ENCODE results near the gene C3. TPM values are rescaled to one million over a fixed set of nuclear protein-coding genes. Genes with fewer than 3 reads are reported as not detected.
"Not testable (repeated sequence)": the region's sequence is repeated elsewhere in the genome, so short reads cannot be mapped to it uniquely, and the experiment has no call there.

Gene C3
- total RNA-seq, 1 experiment from 2014 or later, result 13.4 TPM

GRCh38 chr19:6685962-6686627 is 34.4 kb downstream of the C3 start:
- DNase-seq, result no peak
- H3K4me3 ChIP-seq (ENCODE audit: insufficient read depth, low read depth, low read length), result no peak overlapping the region
- H3K36me3 ChIP-seq (replicated peaks; ENCODE audit: control insufficient read depth, insufficient read depth, low read length), result no peaks in the 10 kb centered on the region; the same call in none of the 2 replicates
- H3K27me3 ChIP-seq (ENCODE audit: control insufficient read depth, insufficient read depth, low read length), result no peaks in the 10 kb centered on the region

DNA sequence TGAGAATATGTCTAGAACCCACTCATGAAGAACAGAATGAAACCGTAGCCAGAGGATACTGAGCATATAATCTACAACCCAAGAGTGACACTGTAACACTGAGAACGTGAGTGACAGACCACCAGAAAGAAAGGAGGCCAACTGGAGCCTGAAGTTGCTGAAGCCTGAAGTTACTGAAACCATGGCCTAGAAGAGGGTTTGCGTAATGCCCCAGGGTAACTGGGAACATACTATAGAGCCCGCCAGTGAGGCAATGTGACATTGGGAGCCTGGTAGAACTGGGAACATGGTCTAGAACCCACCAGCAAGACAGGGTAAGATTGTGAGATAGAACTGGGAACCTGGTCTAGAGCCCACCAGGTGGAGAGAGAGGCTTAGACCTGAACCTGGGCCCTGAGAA is 35.0 kb downstream of the C3 start:
- no peak for DNase-seq
- no peaks in the 10 kb centered on the region for H3K27me3 ChIP-seq (ENCODE audit: control insufficient read depth, insufficient read depth, low read length)
- no peak overlapping the region for H3K4me3 ChIP-seq (ENCODE audit: insufficient read depth, low read depth, low read length)
- H3K36me3 ChIP-seq (replicated peaks; ENCODE audit: control insufficient read depth, insufficient read depth, low read length), result no peaks in the 10 kb centered on the region; the same call in none of the 2 replicates

DNA sequence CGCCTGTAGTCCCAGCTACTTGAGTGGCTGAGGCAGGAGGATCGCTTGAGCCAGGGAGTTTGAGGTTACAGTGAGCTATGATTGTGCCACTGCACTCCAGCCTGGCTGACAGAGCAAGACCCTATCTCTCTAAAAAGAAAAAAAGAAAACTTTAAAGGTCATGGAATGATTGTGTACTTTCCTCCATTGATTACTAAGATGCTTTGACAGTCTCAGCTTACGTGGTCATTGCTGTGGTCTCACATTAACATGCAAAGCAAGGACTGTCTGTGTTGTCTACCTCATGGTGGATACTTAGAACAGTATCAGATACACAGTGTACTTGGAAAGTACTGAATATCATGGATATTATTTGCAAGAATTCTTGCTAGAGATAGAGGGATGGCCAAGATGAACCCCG is 36.5 kb downstream of the C3 start:
- Histone ChIP-seq H3K36me3 (replicated peaks; ENCODE audit: control insufficient read depth, insufficient read depth, low read length) (no peaks in the 10 kb centered on the region; the same call in none of the 2 replicates), H3K4me3 (ENCODE audit: insufficient read depth, low read depth, low read length) (no peak overlapping the region), H3K27me3 (ENCODE audit: control insufficient read depth, insufficient read depth, low read length) (no peaks in the 10 kb centered on the region)
- no peak for DNase-seq

DNA sequence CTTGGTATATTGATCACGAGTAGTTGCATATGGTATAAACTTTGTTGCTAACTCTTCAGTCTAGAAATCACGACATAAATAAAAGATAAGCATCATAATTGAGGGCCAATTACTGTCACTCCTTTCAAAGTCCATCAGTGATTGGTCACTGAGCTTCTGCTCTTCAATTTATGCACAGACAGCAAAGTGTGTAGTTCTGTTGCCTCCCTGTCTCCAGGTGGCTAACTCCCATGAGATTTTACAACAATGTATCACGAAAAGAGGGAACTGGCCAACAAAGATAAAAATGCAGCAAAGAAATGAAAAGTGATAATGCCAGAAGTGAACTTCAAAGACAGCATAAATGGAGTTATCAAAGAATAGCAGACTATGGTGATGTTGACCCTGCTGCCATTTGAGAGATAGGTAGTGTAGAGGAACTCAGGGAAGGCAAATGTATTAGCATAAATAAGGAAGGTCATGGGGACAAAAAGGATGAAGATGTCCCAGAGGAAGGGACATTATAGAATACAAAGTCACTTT is 37.8 kb downstream of the C3 start:
- no peak for DNase-seq
- H3K27me3 ChIP-seq (ENCODE audit: control insufficient read depth, insufficient read depth, low read length), result no peaks in the 10 kb centered on the region
- no peak overlapping the region for H3K4me3 ChIP-seq (ENCODE audit: insufficient read depth, low read depth, low read length)
- H3K36me3 ChIP-seq (replicated peaks; ENCODE audit: control insufficient read depth, insufficient read depth, low read length), result peaks cover 2% of the 10 kb centered on the region

DNA sequence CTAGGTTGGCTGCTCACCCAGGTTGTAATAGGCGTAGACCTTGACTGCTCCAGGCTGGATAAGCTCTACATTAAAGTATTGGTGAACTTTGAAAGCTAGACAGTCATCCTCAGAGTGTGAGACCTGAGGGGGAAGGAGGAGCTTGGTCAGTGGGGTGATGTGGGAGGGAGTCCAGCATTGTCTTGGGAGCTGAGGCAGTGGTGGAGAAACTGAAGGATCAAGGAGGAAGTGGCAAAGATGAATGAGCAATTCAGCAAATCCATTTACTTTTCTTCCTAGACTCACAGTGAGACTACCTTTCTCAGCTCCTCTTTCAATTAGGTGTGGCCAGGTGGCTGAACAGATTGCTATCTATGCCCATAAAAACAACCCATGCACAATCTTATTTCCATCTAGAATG is 40.3 kb downstream of the C3 start:
- Histone ChIP-seq H3K36me3 (replicated peaks; ENCODE audit: control insufficient read depth, insufficient read depth, low read length) (peaks cover 3% of the 10 kb centered on the region), H3K4me3 (ENCODE audit: insufficient read depth, low read depth, low read length) (no peak overlapping the region), H3K27me3 (ENCODE audit: control insufficient read depth, insufficient read depth, low read length) (no peaks in the 10 kb centered on the region)
- DNase-seq, result no peak

- Histone ChIP-seq H3K4me3 (ENCODE audit: insufficient read depth, low read depth, low read length) (no peak overlapping the region), H3K36me3 (replicated peaks; ENCODE audit: control insufficient read depth, insufficient read depth, low read length) (peaks cover 3% of the 10 kb centered on the region), H3K27me3 (ENCODE audit: control insufficient read depth, insufficient read depth, low read length) (no peaks in the 10 kb centered on the region)
- no peak for DNase-seq
Measured at GRCh38 chr19:6679139-6679538, 41.3 kb downstream of the C3 start.

DNA sequence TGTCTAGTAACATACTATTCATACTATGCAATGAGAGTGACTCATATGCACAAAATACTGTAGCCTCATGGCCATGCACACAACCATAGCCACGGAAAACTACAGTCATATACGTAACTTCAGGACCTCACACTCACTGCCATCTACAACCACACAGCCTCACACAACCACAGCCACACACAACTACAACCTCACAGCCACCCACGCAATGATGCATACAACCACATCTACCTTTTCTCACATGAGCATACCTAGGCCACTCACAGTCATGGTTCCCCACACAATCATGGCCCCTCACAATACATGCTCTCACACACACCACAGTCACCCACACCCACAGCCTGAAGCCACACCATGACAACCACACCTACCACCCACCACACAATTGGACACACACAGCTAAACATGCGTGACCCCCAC is 41.8 kb downstream of the C3 start:
- DNase-seq, result no peak
- Histone ChIP-seq H3K27me3 (ENCODE audit: control insufficient read depth, insufficient read depth, low read length) (no peaks in the 10 kb centered on the region), H3K36me3 (replicated peaks; ENCODE audit: control insufficient read depth, insufficient read depth, low read length) (peaks cover 3% of the 10 kb centered on the region), H3K4me3 (ENCODE audit: insufficient read depth, low read depth, low read length) (no peak overlapping the region)

DNA sequence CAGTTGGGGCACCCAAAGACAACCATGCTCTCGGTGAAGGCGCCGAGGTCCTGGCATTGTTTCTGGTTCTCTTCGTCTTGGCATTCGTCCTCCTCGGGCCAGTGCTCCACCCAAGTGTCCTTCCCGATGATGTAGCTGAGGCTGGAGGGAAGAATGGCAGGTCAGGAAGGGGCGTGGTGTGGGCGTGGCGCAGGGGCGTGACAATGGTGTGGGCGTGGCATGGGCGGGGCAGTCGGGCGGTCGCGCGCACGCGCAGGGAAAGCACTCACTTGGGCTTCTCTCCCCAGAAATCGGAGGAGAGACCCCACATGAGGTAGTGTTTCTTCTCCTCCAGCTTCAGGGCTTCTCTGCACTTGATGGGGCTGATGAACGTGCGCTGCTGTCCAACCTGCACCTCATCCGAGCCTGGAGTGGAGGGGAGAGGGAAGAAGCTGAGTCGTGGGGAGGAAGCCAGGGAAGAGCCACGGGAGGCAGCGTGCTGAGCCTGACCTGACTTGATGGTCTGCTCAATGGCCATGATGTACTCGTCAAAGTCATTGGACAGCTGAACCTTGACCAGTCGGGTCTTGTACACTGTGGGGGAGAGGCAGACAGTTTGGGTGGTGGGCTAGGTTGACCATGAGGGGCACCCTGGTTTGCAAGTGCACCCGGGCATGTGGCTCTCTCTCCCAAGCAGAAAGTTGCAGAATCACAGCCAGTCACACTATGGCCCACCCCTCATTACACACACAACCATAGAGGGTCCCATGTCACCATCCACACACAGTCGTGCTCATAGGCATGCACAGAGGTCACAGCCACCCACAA is 42.4 kb downstream of the C3 start:
- DNase-seq, result peak; percentile 95
- Histone ChIP-seq H3K4me3 (ENCODE audit: insufficient read depth, low read depth, low read length) (peak overlapping the region; percentile 49), H3K27me3 (ENCODE audit: control insufficient read depth, insufficient read depth, low read length) (no peaks in the 10 kb centered on the region), H3K36me3 (replicated peaks; ENCODE audit: control insufficient read depth, insufficient read depth, low read length) (peaks cover 3% of the 10 kb centered on the region)

- H3K4me3 ChIP-seq (ENCODE audit: insufficient read depth, low read depth, low read length), result no peak overlapping the region; the same call in 1 of the 2 replicates
- no peak for DNase-seq
- H3K36me3 ChIP-seq (replicated peaks; ENCODE audit: control insufficient read depth, insufficient read depth, low read length), result peaks cover 3% of the 10 kb centered on the region
- no peaks in the 10 kb centered on the region for H3K27me3 ChIP-seq (ENCODE audit: control insufficient read depth, insufficient read depth, low read length)
Measured at GRCh38 chr19:6677495-6677882, 43.0 kb downstream of the C3 start.

DNA sequence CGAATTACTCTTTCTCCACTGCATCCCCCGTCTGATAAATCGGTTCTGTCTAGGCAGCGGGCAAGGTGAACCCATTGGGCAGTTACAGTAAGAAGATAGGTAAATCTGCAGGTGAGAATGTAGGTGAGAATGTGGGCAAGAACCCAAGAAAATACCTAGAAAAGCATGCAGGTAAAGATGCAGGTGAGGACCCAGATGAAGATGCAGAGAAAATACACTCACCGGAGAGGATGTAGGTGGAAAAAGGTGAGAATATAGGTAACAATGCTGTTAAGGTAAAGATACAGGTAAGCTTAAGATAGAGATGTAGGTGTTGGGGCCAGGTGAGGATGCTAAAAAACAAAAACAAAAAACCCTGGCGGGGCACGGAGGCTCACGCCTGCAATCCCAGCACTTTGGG is 44.2 kb downstream of the C3 start:
- Histone ChIP-seq H3K36me3 (replicated peaks; ENCODE audit: control insufficient read depth, insufficient read depth, low read length) (peaks cover 3% of the 10 kb centered on the region), H3K4me3 (ENCODE audit: insufficient read depth, low read depth, low read length) (no peak overlapping the region), H3K27me3 (ENCODE audit: control insufficient read depth, insufficient read depth, low read length) (no peaks in the 10 kb centered on the region)
- DNase-seq, result no peak

GRCh38 chr19:6674868-6675305 is 45.6 kb downstream of the C3 start:
- no peaks in the 10 kb centered on the region for H3K27me3 ChIP-seq (ENCODE audit: control insufficient read depth, insufficient read depth, low read length)
- no peak overlapping the region for H3K4me3 ChIP-seq (ENCODE audit: insufficient read depth, low read depth, low read length)
- peak; percentile 79 for DNase-seq
- peaks cover 3% of the 10 kb centered on the region for H3K36me3 ChIP-seq (replicated peaks; ENCODE audit: control insufficient read depth, insufficient read depth, low read length)

- H3K27me3 ChIP-seq (ENCODE audit: control insufficient read depth, insufficient read depth, low read length); H3K36me3 ChIP-seq (replicated peaks; ENCODE audit: control insufficient read depth, insufficient read depth, low read length); DNase-seq; H3K4me3 ChIP-seq (ENCODE audit: insufficient read depth, low read depth, low read length): not testable (repeated sequence)
Measured at GRCh38 chr19:6674408-6674807, 46.0 kb downstream of the C3 start.

- DNase-seq, result no peak
- no peak overlapping the region for H3K4me3 ChIP-seq (ENCODE audit: insufficient read depth, low read depth, low read length)
- H3K36me3 ChIP-seq (replicated peaks; ENCODE audit: control insufficient read depth, insufficient read depth, low read length), result peaks cover 1% of the 10 kb centered on the region
- no peaks in the 10 kb centered on the region for H3K27me3 ChIP-seq (ENCODE audit: control insufficient read depth, insufficient read depth, low read length)
Measured at GRCh38 chr19:6672693-6673290, 47.7 kb downstream of the C3 start.

- DNase-seq, result no peak
- no peaks in the 10 kb centered on the region for H3K27me3 ChIP-seq (ENCODE audit: control insufficient read depth, insufficient read depth, low read length)
- no peaks in the 10 kb centered on the region for H3K36me3 ChIP-seq (replicated peaks; ENCODE audit: control insufficient read depth, insufficient read depth, low read length)
- H3K4me3 ChIP-seq (ENCODE audit: insufficient read depth, low read depth, low read length), result no peak overlapping the region
Measured at GRCh38 chr19:6671960-6672359, 48.5 kb downstream of the C3 start.

- Histone ChIP-seq H3K36me3 (replicated peaks; ENCODE audit: control insufficient read depth, insufficient read depth, low read length) (no peaks in the 10 kb centered on the region), H3K27me3 (ENCODE audit: control insufficient read depth, insufficient read depth, low read length) (no peaks in the 10 kb centered on the region), H3K4me3 (ENCODE audit: insufficient read depth, low read depth, low read length) (no peak overlapping the region)
- no peak for DNase-seq
Measured at GRCh38 chr19:6668691-6669090, 51.8 kb downstream of the C3 start.
